HG03039 (cell line): ENCODE measurements around the gene XDH.

ENCODE experiments used
- ATAC-seq: cut with Tn5 transposase; IDR thresholded peaks from one replicate; pipeline ENCODE4 v1.9.1; 2021; ENCODE audit warnings: mild to moderate bottlenecking, moderate library complexity; ENCODE audit not compliant: unreplicated experiment

The XDH gene

DNA sequence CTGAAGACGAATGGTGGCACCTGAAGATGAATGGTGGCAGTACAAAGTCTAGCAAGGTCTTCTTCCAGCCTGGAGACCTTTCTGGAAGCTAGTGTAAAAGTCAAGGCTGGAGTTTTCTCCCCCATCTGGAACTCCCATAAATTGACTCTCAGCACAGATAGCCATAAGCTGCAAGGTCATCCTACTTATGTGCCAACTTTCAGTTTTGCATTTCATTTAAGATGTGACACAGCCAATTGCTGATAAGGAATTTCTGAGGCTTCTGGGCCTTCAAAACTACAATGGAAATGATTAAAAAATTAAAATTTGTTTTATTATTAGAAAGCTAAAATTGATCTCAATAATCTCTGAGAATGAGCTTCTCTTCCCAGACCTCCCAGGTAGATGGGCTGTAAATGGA lies 10.2 kb downstream of the XDH start:
- ATAC-seq, result no peak

- ATAC-seq, result no peak
Observed at GRCh38 chr2:31402388-31402787, 12.2 kb downstream of the XDH start.

- ATAC-seq, result no peak
Observed at GRCh38 chr2:31401580-31401979, 13.0 kb downstream of the XDH start.

GRCh38 chr2:31398881-31399280 lies 15.7 kb downstream of the XDH start:
- no peak for ATAC-seq

- ATAC-seq, result no peak
Observed at GRCh38 chr2:31397094-31397493, 17.4 kb downstream of the XDH start.

DNA sequence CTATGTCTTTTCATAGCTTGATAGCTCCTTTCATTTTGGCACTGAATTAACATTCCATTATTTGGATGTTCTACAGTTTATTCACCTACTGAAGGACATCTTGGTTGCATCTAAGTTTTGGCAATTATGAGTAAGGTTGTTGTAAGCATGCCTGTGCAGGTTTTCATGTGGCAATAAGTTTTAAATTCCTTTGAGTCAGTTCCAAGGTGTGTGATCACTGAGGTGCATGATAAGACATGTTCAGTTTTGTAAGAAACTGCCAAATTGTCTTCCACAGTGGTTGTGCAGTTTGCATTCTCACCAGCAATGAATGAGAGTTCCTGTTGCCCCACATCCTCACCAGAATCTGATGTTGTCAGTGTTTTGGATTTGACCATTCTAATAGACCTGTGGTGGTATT lies 24.2 kb downstream of the XDH start:
- no peak for ATAC-seq

DNA sequence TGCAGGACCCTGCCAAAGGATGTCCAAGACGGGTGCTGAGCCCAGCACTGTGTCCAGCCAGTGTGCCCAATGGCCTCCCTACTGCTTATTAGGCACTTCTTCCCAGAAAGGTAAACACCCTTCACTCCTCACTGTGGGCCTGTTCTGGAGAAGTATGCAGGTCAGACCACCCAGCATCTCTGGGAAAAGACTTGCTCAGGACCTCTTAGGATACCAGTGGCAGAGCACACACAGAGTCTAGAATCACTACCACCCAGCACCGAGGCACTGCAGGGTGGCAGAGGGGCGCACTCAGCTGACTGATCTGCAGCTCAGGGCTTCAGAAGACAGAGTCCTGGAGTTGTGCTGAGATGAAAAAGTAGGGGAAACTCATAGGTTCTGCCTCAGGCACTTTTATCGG lies 25.8 kb downstream of the XDH start:
- ATAC-seq, result no peak

DNA sequence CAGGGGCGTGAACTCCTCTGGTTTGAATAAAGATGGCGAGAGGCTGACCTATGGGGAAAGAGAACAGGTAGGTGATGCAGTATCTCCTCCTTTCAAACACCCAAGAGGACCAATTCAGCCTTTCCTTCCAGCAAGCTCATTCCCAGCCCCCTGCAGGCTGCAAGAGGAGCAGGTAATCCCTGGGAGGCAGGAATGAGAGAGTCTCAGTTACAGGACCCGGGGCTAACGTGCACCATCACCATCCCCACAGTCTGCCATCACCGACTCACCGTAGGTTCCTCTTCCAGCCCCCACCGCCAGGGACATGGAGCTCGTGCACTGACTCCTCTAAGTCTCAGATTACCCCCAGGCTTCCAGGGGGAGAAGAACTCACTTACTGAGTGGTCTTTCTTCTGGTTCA lies 26.7 kb downstream of the XDH start:
- no peak for ATAC-seq

DNA sequence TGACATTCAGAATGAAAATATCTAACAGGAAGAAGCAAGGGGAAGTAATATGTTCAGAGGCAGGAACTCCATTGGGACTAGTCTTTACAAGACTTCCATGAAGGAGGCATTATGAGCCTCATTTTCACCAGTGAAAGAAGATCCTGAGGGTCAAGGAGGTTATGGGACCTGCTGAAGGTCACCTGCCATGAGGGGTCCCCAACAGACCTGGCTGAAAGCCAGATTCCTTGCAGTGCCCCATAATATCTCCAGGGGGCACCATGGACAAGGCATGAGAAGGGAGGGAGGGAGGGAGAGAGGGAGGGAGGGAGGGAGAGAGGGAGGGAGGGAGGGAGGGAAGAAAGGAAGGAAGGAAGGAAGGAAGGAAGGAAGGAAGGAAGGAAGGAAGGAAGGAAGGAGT lies 27.9 kb downstream of the XDH start:
- ATAC-seq, result no peak

GRCh38 chr2:31386172-31386571 lies 28.4 kb downstream of the XDH start:
- ATAC-seq, result no peak

DNA sequence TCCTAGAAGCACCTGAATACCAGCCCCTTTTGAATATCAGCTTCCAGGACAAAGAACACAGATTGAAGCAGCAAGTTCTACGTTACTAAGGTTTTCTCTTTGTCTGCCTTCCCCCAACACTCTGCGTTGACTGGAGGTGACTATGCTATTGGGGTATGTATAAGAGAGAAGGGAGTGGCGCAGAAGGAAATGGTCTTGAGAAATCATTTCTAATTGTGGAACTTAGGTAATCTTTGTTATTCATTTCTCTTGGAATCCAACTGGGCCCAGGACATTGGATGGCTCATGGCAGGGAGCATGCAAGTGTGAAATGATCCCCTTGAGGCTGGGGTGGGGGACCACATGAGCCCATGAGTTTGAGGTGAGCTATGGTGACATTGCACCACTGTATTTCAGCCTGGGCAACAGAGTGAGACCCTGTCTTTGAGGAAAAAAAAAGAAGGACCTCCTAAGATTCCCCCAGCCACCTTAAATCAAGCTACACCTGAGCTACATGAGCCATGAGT lies 29.7 kb downstream of the XDH start:
- no peak for ATAC-seq

- peak; percentile 71 for ATAC-seq
Observed at GRCh38 chr2:31384351-31384750, 30.2 kb downstream of the XDH start.

- ATAC-seq, result no peak
Observed at GRCh38 chr2:31383471-31384153, 30.9 kb downstream of the XDH start.

DNA sequence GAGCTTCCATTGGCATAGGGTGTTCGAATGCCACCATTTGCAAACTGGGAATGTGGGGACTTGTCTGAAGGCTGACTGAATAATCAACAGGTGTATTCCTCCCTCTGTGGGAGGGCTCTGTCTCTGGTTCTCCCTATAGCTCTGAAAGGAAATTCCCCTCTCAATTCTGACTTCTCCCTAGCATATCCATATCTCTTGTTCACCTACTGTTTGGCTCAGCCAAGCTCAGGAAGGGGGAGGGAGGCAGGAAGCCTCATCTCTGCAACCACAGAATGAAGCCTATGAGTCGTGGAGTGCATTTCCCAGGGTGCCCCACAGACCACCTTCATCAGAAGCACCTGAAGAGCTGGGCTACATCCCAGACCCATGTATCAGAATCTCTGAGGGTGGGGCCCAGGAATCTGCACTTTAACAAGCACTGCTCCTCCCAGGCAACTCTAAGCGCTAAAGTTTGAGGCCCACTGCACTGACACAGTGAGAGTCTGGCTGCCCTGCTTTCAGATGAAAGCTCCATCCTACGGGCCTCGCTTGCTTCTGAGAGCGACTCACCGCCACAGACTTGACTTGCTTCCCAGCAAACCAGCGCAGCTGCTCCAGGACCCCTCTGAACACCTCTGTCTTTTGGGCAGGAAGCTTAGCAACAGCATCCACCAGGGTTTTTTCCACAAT lies 32.0 kb downstream of the XDH start:
- no peak for ATAC-seq

- ATAC-seq, result no peak
Observed at GRCh38 chr2:31381601-31382000, 32.9 kb downstream of the XDH start.

GRCh38 chr2:31380243-31380642 lies 34.3 kb downstream of the XDH start:
- no peak for ATAC-seq

DNA sequence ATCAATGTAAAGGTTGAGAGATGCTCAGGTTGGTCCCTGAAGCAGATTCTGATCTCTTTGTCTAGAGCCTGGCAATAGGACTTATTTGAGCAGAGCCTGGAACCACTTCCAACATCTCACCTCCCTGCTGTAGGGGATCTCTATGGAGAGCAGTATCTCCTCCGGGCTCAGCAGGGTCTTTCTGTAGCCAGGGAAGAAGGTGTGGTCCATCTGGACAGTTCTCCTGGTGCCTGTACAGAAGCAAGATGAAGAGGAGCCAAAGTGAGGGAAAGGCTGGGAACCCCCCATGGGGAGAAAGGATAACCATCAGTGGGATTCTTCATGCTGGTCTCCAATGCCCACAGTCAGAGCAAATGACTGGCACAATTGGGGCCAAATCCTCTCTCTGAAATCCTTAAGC lies 34.8 kb downstream of the XDH start:
- no peak for ATAC-seq

DNA sequence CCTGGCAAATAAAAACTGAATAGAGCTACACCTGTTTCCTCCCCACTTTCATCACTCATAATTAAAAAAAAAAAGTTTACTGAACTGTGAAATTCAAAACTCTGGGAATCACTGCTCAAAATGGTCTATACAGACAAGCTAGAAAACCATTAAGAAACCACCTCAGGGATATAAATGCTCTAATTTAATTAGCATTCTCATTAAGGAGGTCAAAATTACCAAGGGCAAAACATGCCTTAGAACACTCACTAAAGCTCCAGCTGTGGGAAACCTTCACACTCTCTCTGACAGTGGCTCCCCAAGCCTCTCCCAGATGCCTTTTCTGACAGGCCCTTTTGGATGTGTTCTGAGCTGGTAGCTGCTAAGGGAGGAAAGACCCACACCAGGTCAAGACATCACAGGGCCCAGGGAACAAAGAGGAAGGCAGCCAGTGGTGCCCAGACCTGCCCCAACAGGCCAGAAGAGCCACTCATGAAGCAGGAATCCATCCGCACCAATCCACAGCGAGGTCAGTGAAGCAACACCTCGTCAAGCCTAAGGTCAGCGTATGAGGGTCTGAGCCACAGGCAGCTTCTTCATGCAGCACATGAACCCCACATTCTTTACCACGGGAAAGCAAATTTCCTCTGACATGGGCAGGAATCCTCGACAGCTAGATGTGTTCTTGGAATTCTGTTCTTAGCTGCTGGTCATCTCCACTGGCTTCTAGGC lies 35.6 kb downstream of the XDH start:
- ATAC-seq, result no peak

GRCh38 chr2:31378389-31378788 lies 36.2 kb downstream of the XDH start:
- ATAC-seq, result no peak

- no peak for ATAC-seq
Observed at GRCh38 chr2:31373127-31373526, 41.4 kb downstream of the XDH start.

DNA sequence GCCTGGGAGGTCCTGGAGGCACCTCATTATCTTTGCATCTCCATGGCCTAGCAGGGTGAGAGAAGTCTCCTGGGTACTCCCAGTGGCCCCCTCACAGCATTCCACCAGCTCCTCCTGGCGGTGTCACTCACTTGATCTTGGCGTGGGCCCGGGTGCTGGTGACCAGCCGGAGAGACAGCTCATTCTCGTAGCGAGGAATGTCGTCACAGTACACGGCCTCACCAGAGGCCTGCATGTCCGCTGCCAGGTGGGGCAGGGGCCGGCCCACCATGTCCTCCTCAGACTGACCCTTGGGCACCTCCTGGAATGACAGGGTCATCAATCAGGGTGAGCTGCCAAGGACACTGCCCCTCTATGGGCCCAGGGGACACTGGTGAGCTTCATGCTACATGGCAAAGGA lies 42.4 kb downstream of the XDH start:
- ATAC-seq, result no peak

DNA sequence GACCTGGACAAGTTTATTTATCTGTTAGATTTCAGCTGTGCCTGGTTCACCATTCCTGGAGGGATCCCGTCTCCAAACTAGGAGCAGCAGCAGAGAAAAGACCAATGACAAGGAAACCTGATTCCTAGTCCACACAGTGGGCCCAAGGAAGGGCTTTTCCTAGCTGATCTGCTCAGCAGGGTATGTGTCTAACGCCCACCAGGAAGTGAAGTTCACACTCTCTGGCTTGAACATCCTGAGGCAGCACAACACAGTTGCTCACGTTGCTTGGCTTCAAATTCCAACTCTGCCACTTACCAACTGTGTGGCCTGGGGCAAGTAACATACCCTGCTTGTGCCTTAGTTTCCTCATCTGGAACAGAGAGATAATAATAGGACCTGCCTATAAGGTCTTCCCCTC lies 42.9 kb downstream of the XDH start:
- no peak for ATAC-seq
